H54 (cell line): ENCODE results near the gene LRRC4C.

Source experiments
- DNase-seq: peaks from one replicate; pipeline ENCODE4 v3.0.0; 2011; ENCODE audit warnings: low spot score, mixed read lengths; ENCODE audit not compliant: insufficient read length
- FAIRE-seq: peaks from 3 replicates; lab custom pipeline; 2011; peaks lifted over from hg19 to GRCh38; lab: Jason Lieb, UNC
- POLR2A ChIP-seq: IDR thresholded peaks from 2 replicates; pipeline ENCODE4 v1.6.1; 2011; ENCODE audit warnings: low read depth, mild to moderate bottlenecking, low read length

LRRC4C gene

GRCh38 chr11:40281052-40281580 lies 1178.3 kb downstream of the LRRC4C start:
- DNase-seq, result no peak
- TF ChIP-seq POLR2A, result no peak

GRCh38 chr11:40280159-40281051 lies 1179.0 kb downstream of the LRRC4C start:
- no peak for DNase-seq
- no peak for TF ChIP-seq POLR2A
- no peak for FAIRE-seq

More at GRCh38 chr11:40281052-40281580, 1178.3 kb downstream of the LRRC4C start:
- no peak for FAIRE-seq

DNA sequence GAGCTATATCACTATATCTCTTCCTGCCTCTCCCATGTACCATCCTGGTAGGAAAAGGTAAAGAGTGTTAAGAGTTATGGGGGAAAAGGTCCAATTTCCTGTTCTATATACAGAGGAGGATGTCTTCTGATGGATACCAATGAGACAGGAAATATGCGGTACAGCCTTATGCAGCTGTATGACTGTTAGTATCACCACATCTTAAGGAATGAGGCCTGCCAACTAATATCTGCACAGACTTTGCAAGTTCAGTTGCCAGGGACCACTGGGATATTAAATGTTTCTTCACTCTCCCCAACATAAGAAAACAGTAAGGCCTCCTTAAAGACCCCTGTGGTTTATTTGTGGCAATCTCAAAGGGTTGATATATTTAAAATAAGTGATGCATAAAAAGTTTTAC lies 1182.5 kb downstream of the LRRC4C start:
- FAIRE-seq, result no peak
- no peak for TF ChIP-seq POLR2A

DNA sequence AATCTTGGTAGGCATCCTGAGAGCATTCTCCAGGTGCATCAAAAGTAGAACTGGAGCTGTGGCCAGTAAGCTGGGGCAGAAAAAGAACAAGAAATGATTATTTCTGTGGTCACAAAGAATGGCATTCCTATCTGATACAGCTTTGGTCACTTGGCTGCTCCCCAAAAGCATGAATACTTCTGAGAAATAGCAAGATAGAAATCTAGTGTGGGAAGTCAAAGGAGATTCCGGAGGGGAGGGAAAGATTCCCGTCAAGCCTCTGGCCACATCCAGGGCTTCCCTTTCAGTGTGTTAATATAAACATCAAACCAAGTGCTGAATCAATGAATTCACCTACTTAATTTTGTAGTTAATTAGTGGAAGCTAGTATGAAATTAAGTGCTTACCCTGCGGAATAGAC lies 1185.4 kb downstream of the LRRC4C start:
- FAIRE-seq (no peak), DNase-seq (no peak)
- no peak for TF ChIP-seq POLR2A

More for the DNA sequence above, 1182.5 kb downstream of the LRRC4C start:
- DNase-seq, result no peak

- FAIRE-seq (no peak), DNase-seq (no peak)
- no peak for TF ChIP-seq POLR2A
Measured at GRCh38 chr11:40273192-40273732, 1186.2 kb downstream of the LRRC4C start.

DNA sequence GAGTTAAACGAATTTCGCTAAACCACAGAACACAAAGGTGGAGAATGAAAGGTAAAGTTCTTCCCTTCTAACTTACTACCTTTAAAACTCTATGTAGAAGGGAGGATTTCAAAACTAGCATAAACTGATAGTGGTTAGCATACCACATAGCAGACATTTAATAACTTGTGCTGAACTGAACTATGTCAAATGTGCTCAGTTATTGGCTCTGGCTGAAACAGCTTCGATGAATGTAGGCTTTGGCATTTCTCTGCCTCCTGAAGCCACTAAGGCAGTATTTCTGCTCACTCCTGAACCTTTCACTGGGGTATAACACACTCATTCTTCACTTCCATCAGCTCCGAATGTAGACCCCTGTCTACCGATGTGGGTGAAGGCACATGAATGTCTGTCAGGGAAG lies 1188.1 kb downstream of the LRRC4C start:
- FAIRE-seq (no peak), DNase-seq (no peak)
- no peak for TF ChIP-seq POLR2A

- no peak for FAIRE-seq
- TF ChIP-seq POLR2A, result no peak
- DNase-seq, result no peak
Measured at GRCh38 chr11:40269865-40270264, 1189.6 kb downstream of the LRRC4C start.

DNA sequence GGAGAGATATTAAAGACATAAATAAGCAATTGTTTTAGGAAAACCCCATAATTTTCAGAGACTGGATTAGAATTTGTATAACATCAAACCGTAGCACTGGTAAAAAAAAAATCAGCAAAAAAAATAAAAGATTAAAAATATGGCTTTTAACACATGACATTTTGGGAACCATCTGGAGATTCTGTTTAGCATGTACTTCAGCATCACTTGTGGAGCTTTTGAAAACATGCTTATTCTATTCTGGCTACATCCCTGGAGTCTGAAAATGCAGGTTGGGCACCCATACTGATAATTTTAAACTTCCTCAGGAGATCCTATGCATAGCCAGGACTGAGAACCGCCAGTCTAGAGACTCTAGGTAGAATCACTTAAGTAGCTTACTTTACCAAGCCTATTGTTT lies 1190.9 kb downstream of the LRRC4C start:
- FAIRE-seq, result no peak

DNA sequence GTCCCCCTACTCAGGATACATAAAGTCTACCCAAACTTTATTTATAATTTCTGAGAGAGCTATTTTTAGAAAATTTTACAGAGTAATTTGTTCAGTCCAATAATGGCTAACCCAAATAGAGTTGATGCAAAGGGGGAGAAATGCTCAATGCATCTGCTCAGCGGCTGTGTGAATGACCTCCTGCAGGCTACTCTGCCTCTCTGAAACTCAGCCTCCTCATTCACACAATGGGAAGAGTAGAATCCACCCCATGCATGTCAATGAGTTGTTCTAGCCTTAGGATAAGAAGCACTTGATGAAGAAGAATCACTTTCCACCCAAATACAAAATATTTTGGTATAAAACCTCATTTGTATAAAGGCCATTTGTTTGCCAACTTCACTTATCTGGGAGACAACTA lies 1204.0 kb downstream of the LRRC4C start:
- no peak for DNase-seq
- TF ChIP-seq POLR2A, result no peak
- FAIRE-seq, result no peak

More for the DNA sequence above, 1190.9 kb downstream of the LRRC4C start:
- no peak for DNase-seq
- no peak for TF ChIP-seq POLR2A

DNA sequence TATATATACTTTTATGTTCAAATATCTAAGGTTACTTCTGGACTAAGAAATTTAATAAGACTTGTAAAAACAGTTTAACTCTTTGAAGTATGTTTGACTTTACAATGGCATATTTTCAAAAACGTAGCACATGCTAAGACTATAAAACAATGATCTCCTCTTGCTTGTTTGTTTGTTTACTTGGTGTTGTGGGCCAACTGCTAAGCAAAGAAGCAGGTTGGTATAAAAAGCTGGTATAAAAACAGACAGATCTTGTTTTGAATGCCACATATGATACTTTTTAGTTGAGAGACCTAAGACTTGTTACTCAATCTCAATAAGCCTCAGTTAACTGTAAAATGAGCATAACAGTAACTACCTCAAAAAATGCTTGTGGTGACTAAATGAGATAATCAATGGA lies 1206.3 kb downstream of the LRRC4C start:
- no peak for TF ChIP-seq POLR2A
- no peak for FAIRE-seq
- DNase-seq, result no peak

GRCh38 chr11:40252236-40252635 lies 1207.2 kb downstream of the LRRC4C start:
- no peak for TF ChIP-seq POLR2A
- DNase-seq (no peak), FAIRE-seq (no peak)

DNA sequence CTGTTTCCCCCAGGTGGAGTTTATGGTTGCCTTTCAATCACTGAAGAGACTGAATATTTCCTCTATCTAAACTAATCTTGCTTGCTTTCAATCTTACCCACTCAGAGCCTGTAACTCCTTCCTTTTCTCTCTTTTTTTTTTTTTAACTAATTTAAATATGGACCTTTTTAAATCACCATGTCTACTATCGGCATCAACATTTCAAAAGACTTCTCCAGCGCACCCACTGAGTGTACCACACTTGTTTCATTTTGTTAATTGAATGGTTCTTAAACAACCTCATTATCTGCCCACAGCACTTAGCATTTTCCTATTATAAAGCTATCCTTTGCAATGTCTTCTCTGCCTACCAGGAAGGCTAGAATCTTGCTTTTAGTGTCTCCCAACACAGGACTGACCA lies 1212.5 kb downstream of the LRRC4C start:
- FAIRE-seq (no peak), DNase-seq (no peak)

DNA sequence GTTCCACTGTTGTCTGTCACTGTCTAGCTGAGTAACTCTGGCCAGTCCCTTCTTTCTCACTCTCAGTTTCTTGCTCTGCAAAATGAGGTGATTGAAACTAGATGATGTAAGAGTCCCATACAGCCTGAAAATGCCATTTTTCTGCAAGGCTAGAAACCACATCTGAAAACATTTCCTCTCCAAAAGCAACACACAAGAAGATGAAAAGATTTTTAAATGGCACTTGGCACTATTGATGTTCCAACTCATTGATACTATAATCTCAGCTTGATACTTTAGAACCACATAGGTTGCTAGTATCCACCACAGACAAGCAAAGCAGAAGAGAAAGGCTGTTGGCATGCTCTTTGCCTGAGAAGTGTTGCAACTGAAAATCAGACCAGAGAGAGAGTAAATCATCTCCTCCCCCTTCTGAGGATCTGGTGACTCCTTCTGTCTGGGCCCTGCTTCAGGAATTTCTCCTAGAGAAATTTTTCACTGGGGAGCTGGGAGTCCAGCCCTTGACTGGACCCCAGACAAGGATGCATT lies 1217.9 kb downstream of the LRRC4C start:
- FAIRE-seq (no peak), DNase-seq (no peak)
- TF ChIP-seq POLR2A, result no peak

More for the DNA sequence above, 1212.5 kb downstream of the LRRC4C start:
- no peak for TF ChIP-seq POLR2A

DNA sequence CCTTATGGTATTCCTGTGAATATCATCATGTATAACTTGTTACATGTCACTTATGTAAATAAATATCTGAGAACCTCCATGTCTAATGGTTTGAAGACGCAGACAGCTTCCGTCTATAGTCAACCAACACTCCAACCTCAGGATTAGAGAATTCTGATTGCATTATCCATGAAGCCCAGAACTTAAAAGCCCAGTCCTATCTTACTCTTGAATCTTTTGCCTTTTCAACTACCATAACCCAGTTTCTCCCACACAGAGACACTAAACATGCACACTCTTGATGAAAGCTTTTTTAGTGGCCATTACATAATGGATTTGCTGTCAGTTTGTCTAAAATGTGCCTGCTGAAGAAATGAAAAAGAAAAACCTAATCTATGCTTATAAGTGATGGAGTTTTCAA lies 1219.2 kb downstream of the LRRC4C start:
- FAIRE-seq, result no peak

GRCh38 chr11:40236526-40236925 lies 1222.9 kb downstream of the LRRC4C start:
- no peak for FAIRE-seq
- DNase-seq, result no peak
- TF ChIP-seq POLR2A, result no peak

More for the DNA sequence above, 1219.2 kb downstream of the LRRC4C start:
- TF ChIP-seq POLR2A, result no peak
- no peak for DNase-seq
